Stimulated activated naive CD8-positive, alpha-beta T cell treated with anti-CD3 and anti-CD28 coated beads, Interleukin-15, Interleukin-2, amounts not matched to agents 100 U/mL and 50 U/mL, for 24 hours (primary cell): Measurements from ENCODE around the gene NELFE.
"Not testable (repeated sequence)": the region's sequence is repeated elsewhere in the genome, so short reads cannot be mapped to it uniquely, and the experiment has no call there.

Source experiments
- ATAC-seq: fragments of 150-1000 bp; cut with Tn5 transposase; one replicate; pipeline ENCODE4 v1.10.0; 2021
- DNase-seq: peaks from one replicate; pipeline ENCODE4 v3.0.0; 2021

NELFE gene

GRCh38 chr6:31949926-31950548 lies 8.7 kb downstream of the NELFE start:
- ATAC-seq (no peak), DNase-seq (no peak)

GRCh38 chr6:31948753-31949413 lies 9.9 kb downstream of the NELFE start:
- no peak for ATAC-seq
- no peak for DNase-seq

GRCh38 chr6:31948306-31948705 lies 10.5 kb downstream of the NELFE start:
- DNase-seq (no peak), ATAC-seq (no peak)

- no peak for DNase-seq
- no peak for ATAC-seq
These were observed 10.9 kb downstream of the NELFE start for GRCh38 chr6:31947864-31948263.

DNA sequence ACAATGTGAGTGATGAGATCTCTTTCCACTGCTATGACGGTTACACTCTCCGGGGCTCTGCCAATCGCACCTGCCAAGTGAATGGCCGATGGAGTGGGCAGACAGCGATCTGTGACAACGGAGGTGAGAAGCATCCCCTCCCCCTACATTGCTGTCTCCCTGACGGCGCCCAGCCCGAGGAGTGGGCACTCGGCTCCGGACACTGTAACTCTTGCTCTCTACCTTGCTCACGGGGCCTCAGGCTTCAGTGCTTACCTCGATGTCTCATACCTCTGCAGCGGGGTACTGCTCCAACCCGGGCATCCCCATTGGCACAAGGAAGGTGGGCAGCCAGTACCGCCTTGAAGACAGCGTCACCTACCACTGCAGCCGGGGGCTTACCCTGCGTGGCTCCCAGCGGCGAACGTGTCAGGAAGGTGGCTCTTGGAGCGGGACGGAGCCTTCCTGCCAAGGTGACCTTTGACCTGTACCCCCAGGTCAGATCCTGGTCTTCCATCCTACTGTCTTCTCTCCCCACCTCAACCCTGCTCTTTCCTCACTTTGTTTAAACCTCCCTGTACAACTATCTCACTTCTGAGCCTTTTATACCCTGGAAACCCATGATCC lies 11.6 kb downstream of the NELFE start:
- DNase-seq (no peak), ATAC-seq (no peak)

DNA sequence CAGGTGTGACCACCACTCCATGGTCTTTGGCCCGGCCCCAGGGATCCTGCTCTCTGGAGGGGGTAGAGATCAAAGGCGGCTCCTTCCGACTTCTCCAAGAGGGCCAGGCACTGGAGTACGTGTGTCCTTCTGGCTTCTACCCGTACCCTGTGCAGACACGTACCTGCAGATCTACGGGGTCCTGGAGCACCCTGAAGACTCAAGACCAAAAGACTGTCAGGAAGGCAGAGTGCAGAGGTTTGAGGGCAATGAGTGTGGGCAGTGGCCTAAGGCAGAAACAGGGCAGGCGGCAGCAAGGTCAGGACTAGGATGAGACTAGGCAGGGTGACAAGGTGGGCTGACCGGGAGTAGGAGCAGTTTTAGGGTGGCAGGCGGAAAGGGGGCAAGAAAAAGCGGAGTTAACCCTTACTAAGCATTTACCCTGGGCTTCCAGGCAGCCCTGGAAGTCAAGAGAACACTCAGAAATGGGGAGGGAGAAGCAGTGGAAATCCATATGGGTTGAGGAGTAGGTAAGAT lies 12.3 kb downstream of the NELFE start:
- DNase-seq, result no peak
- no peak for ATAC-seq

DNA sequence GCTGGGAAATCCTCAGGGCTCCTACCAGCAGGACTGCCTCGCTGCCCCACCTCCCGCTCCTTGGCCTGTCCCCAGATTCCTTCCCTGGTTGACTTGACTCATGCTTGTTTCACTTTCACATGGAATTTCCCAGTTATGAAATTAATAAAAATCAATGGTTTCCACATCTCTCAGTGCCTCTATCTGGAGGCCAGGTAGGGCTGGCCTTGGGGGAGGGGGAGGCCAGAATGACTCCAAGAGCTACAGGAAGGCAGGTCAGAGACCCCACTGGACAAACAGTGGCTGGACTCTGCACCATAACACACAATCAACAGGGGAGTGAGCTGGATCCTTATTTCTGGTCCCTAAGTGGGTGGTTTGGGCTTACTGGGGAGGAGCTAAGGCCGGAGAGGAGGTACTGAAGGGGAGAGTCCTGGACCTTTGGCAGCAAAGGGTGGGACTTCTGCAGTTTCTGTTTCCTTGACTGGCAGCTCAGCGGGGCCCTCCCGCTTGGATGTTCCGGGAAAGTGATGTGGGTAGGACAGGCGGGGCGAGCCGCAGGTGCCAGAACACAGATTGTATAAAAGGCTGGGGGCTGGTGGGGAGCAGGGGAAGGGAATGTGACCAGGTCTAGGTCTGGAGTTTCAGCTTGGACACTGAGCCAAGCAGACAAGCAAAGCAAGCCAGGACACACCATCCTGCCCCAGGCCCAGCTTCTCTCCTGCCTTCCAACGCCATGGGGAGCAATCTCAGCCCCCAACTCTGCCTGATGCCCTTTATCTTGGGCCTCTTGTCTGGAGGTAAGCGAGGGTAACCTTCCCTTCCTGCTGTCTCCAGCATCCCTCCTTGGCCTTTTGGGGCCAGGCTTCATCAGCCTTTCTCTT lies 13.0 kb downstream of the NELFE start, which contains the start of gene CFB:
CFB (plus strand) TSS at position 589 of the 863 bp plus-strand sequence; CDS start at position 716, 127 bp downstream.
- peak; percentile 19 for ATAC-seq
- DNase-seq, result no peak

GRCh38 chr6:31945154-31945506 lies 13.6 kb downstream of the NELFE start:
- ATAC-seq (no peak), DNase-seq (no peak)

GRCh38 chr6:31943742-31944141 lies 15.0 kb downstream of the NELFE start:
- ATAC-seq (no peak), DNase-seq (no peak)

GRCh38 chr6:31940256-31940664 lies 18.5 kb downstream of the NELFE start:
- DNase-seq, result no peak
- ATAC-seq, result no peak

GRCh38 chr6:31935823-31936222 lies 22.9 kb downstream of the NELFE start:
- DNase-seq (no peak), ATAC-seq (no peak)

DNA sequence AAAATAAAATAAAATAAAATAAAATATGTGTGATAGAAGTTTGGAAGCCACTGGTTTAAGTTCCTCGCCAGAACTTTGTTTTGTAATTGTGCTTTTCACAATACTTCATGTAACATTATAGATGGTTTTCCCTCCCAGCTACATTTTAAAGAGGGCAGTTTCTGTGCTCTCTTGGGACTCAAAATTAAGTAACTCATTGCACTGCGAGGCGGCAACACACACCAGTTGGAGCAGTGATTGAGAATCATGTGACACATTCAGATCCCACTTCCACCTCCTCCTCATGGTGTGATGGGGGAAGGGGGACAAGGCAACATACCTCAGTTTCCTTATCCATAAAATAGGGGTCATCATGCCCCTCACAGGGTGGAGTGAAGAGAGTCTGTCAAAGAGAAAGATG lies 23.8 kb downstream of the NELFE start:
- DNase-seq (no peak), ATAC-seq (no peak)

DNA sequence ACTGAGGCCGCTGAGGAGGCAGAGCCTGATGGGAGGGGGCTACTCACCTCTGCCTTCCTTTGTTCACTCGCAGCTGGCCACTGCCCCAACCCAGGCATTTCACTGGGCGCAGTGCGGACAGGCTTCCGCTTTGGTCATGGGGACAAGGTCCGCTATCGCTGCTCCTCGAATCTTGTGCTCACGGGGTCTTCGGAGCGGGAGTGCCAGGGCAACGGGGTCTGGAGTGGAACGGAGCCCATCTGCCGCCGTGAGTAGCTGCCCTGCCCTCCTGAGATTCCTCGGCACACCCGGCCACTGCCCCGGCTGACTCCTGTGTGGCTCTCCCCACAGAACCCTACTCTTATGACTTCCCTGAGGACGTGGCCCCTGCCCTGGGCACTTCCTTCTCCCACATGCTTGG lies 25.2 kb downstream of the NELFE start:
- no peak for ATAC-seq

GRCh38 chr6:31932137-31932536 lies 26.6 kb downstream of the NELFE start:
- DNase-seq, ATAC-seq: not testable (repeated sequence)

More for the DNA sequence above, 25.2 kb downstream of the NELFE start:
- DNase-seq, result no peak

DNA sequence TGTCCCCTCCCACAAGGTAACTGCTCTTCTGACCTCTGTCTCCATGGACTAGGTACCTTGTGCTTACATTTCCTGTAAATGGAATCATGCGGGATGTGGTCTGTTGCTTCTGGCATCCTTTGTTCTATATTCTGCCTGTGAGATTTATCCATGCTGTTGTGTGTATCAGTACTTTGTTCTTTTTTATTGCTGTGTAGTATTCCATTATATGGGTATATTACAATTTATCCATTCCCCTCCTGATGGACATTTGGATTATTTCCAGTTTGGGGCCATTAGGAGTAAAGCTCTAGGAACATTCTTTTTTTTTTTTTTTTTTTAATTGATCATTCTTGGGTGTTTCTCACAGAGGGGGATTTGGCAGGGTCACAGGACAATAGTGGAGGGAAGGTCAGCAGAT lies 27.8 kb downstream of the NELFE start:
- no peak for ATAC-seq
- no peak for DNase-seq

DNA sequence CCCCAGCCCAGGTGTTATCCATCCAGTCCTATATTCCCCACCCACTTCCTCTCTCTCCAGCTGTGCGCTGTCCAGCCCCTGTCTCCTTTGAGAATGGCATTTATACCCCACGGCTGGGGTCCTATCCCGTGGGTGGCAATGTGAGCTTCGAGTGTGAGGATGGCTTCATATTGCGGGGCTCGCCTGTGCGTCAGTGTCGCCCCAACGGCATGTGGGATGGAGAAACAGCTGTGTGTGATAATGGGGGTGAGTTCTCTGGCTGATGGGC lies 30.2 kb downstream of the NELFE start:
- DNase-seq (no peak), ATAC-seq (no peak)

DNA sequence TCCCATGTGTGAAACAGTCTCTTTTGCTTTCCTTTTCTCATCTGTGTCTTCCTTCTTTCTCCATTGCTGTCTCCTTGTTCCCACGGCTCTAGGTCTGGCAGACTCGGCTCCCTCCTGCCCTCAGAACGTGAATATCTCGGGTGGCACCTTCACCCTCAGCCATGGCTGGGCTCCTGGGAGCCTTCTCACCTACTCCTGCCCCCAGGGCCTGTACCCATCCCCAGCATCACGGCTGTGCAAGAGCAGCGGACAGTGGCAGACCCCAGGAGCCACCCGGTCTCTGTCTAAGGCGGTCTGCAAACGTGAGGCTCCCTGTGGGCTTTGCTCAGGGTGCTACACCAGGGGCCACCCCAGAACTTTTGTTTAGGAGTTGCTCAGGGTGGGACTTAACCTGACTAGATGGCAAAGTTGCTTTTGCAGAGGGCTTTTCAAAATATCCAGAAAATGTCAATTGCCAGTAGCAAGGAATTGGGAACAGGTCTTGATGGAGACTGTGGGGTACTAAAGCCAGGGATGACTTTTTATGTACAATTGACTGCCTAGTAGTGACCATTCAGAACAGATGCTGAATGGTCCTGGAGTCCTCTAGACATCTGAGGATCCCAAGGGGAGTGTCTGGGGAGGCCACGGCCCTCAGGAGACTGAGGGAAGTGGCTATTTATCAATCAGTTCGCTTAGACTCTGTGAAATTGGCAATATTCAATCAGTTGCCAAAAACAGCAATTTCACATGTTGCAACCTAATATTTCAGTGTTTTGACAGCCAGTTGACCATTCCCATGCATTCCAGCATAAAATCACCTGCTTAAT lies 30.7 kb downstream of the NELFE start:
- no peak for ATAC-seq
- DNase-seq, result no peak

DNA sequence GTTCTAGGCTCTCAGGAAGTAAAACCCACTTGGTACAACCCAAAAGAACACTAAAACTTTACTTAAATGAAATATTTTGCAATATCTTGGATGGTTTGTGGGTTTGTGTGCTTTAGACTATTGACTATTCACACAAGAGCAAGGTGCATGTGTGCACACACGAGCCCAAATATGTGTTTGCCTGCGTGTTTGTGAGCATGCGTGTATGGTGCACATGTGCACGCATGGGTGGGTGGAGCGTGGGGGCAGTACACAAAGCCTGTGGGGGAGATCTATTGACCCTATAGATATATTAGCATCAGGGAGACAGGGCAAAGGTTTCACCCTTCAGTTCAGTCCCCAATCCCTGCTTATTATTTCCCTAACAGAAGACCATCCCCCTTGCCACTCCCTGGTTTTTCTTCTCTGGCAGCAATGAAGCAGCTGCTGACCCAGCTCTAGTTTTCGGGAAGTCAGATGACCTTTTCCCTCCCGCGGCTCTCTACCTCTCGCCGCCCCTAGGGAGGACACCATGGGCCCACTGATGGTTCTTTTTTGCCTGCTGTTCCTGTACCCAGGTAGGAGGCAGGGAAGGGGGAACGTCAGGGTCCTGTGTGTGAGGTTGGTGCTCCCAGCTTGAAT lies 31.4 kb downstream of the NELFE start, which contains the start of gene C2:
C2 (plus strand) TSS at position 476 of the 621 bp plus-strand sequence; CDS start at position 512, 36 bp downstream.
- ATAC-seq, result no peak
- no peak for DNase-seq

DNA sequence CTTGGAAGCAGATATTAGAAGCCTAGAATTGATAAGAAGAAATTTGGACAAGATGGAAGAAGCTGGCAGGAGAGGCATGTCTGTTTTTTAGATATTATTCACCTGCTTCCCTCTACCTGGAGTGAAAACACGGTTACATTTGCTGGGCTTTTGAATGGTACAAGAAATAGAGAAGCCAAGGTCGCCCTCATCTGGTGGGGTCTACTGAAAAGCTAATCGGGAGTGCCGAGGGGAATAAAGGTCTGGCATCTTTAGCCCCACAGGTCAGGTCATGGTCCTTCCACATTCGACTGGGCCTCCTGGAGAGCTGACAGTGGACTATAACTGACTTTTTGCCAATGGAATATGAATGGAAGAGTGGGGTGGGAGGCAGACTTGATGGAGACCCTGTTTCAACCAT lies 35.8 kb downstream of the NELFE start:
- ATAC-seq, result peak; percentile 65
- peak; percentile 36 for DNase-seq

GRCh38 chr6:31920811-31921210 lies 38.0 kb downstream of the NELFE start:
- no peak for ATAC-seq
- no peak for DNase-seq

GRCh38 chr6:31919624-31920303 lies 39.0 kb downstream of the NELFE start:
- DNase-seq (no peak), ATAC-seq (no peak)
